GM21515 (cell line): ENCODE data around the gene SPIRE2.

Experiments
- ATAC-seq: cut with Tn5 transposase; IDR thresholded peaks from one replicate; pipeline ENCODE4 v1.9.1; 2021; ENCODE audit not compliant: unreplicated experiment

The SPIRE2 gene

GRCh38 chr16:89893642-89894548, 65.6 kb downstream of the SPIRE2 start:
- ATAC-seq = no peak

- ATAC-seq = no peak
Observed at GRCh38 chr16:89895482-89896250, 67.4 kb downstream of the SPIRE2 start.

- no peak for ATAC-seq
Observed at GRCh38 chr16:89897204-89897603, 68.9 kb downstream of the SPIRE2 start.

- ATAC-seq = no peak
Observed at GRCh38 chr16:89898201-89898967, 70.1 kb downstream of the SPIRE2 start.

- no peak for ATAC-seq
Observed at GRCh38 chr16:89899879-89900481, 71.7 kb downstream of the SPIRE2 start.

GRCh38 chr16:89900885-89901284, 72.6 kb downstream of the SPIRE2 start:
- no peak for ATAC-seq

GRCh38 chr16:89902980-89903379, 74.7 kb downstream of the SPIRE2 start:
- ATAC-seq = no peak

- ATAC-seq = no peak
Observed at GRCh38 chr16:89903908-89904515, 75.7 kb downstream of the SPIRE2 start.

GRCh38 chr16:89904606-89905510, 76.6 kb downstream of the SPIRE2 start:
- ATAC-seq = no peak

GRCh38 chr16:89905511-89906139, 77.3 kb downstream of the SPIRE2 start:
- ATAC-seq = no peak

GRCh38 chr16:89906140-89907025, 78.1 kb downstream of the SPIRE2 start:
- ATAC-seq = no peak

- ATAC-seq = no peak
Observed at GRCh38 chr16:89907055-89907814, 79.0 kb downstream of the SPIRE2 start.

- no peak for ATAC-seq
Observed at GRCh38 chr16:89908236-89908635, 80.0 kb downstream of the SPIRE2 start.

GRCh38 chr16:89909777-89910716, 81.8 kb downstream of the SPIRE2 start:
- no peak for ATAC-seq

- ATAC-seq = no peak
Observed at GRCh38 chr16:89910717-89911354, 82.6 kb downstream of the SPIRE2 start.

- ATAC-seq = no peak
Observed at GRCh38 chr16:89911375-89911774, 83.1 kb downstream of the SPIRE2 start.
